SK-N-MC (cell line): ENCODE data around the gene KCNK7.

Source experiments
- DNase-seq: peaks from one replicate; pipeline ENCODE4 v3.0.0-alpha.2; 2011; ENCODE audit warnings: low read depth, low spot score
- H3K27ac ChIP-seq: fragments of 200-600 bp; sonication (generic); 2 replicates; pipeline ENCODE4 v1.5.1; 2016; ENCODE audit warnings: mixed run types
- H3K36me3 ChIP-seq: fragments of 200-600 bp; sonication (generic); 2 replicates; pipeline ENCODE4 v1.6.1; 2017; ENCODE audit warnings: antibody characterized with exemption, low read length, mixed read lengths; ENCODE audit not compliant: insufficient read depth
- H3K4me3 ChIP-seq: fragments of 200-600 bp; sonication (generic); 2 replicates; pipeline ENCODE4 v1.5.1; 2016
- H3K9ac ChIP-seq: fragments of 200-600 bp; sonication (generic); 2 replicates; pipeline ENCODE4 v1.8.0; 2017; ENCODE audit warnings: mixed run types, mixed read lengths; ENCODE audit not compliant: insufficient read length
- H3K9me3 ChIP-seq: fragments of 200-600 bp; sonication (generic); 2 replicates; pipeline ENCODE4 v1.6.1; 2017; ENCODE audit warnings: low read depth, mild to moderate bottlenecking, antibody characterized with exemption, low read length, moderate library complexity, mixed read lengths
- EZH2 ChIP-seq: fragments of 200-600 bp; sonication (generic); IDR thresholded peaks from one replicate; pipeline ENCODE4 v1.6.1; 2017; ENCODE audit warnings: antibody characterized with exemption
- FOXP2 ChIP-seq: optimal IDR thresholded peaks from 2 replicates; pipeline ENCODE3; 2011; ENCODE audit warnings: mild to moderate bottlenecking, moderate library complexity; ENCODE audit not compliant: insufficient read depth; ENCODE audit errors: extremely low read length, control extremely low read depth
- POLR2AphosphoS5 ChIP-seq: IDR thresholded peaks from 2 replicates; pipeline ENCODE4 v1.6.1; 2012; ENCODE audit warnings: mild to moderate bottlenecking, low read depth, low read length, borderline replicate concordance

Gene KCNK7

DNA sequence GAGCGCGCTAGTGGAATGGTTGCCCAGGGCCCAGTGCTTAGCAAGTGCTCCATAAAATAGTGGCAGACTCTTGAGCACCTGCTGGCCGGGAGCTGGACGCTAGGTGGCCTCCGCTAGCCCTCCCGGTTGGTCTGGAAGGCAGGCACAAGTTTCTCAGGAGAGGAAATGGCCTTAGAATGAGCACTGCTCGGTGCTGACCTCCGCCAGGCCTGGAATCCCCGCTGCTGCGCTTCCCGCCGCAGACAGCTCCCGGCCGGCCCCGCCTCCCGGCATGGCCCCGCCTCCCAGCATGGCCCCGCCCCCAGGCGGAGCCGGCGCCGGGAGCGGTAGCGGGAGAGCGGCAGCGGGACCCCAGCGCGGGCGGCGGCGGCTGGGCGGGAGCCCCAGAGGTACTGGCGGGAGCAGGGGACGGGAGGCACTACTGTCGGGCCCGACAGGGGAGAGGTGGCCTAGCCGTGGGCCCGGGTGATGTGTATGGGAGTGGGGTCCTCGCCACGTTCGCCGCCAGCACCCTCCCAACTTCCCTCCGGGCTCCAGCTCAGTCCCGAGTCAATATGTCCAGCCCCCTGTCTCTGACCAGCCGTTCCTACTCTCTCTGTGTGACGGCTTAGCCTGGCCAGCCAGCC, 42.3 kb upstream of the KCNK7 start, which contains the start of gene SIPA1:
Gene SIPA1 (plus strand): TSS at position 308 of the 626 bp plus-strand sequence. CDS start 2,821 bp downstream, outside the sequence.
- Histone ChIP-seq H3K36me3 (peaks cover 8% of the 10 kb centered on the region; the same call in 1 of the 2 replicates), H3K27ac (peak within 1 kb of the TSS; percentile 64; the same call in 1 of the 2 replicates), H3K9ac (peak within 1 kb of the TSS; percentile 75), H3K4me3 (peak within 1 kb of the TSS; percentile 95), H3K9me3 (no peaks in the 10 kb centered on the region)
- TF ChIP-seq FOXP2 (no peak), POLR2AphosphoS5 (no peak; the same call in 1 of the 2 replicates), EZH2 (no peak)
- DNase-seq: no peak

DNA sequence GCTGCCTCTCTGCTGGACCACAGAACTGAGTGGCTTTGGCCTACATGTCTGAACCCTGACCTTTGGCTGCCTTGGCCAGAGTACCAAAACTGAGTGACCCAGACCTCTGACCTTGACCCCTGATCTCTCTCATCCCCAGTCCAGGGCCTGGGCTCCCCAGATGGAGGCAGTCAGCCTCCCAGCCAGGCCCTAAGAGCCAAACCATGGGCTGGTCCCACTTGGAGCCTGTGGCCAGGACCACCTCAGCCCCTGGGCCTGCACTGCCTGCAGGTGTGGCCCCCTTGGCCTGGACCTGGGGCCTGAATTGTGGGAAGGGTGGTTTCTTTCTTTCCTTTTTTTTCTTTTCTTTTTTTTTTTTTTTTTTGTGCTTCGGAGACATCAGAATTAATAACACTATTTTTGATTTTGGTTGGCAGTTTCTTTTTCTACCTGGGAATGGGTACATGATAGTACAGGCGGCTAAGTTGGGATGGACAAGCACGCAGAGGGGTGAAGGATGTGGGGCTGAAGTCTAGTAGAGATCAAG, 41.5 kb upstream of the KCNK7 start:
- Histone ChIP-seq H3K9me3 (no peaks in the 10 kb centered on the region), H3K9ac (no peak overlapping the region), H3K27ac (no peak overlapping the region), H3K4me3 (no peak overlapping the region), H3K36me3 (peaks cover 8% of the 10 kb centered on the region; the same call in 1 of the 2 replicates)
- no peak for DNase-seq
- no peak for TF ChIP-seq EZH2
- TF ChIP-seq POLR2AphosphoS5: no peak
- no peak for TF ChIP-seq FOXP2

DNA sequence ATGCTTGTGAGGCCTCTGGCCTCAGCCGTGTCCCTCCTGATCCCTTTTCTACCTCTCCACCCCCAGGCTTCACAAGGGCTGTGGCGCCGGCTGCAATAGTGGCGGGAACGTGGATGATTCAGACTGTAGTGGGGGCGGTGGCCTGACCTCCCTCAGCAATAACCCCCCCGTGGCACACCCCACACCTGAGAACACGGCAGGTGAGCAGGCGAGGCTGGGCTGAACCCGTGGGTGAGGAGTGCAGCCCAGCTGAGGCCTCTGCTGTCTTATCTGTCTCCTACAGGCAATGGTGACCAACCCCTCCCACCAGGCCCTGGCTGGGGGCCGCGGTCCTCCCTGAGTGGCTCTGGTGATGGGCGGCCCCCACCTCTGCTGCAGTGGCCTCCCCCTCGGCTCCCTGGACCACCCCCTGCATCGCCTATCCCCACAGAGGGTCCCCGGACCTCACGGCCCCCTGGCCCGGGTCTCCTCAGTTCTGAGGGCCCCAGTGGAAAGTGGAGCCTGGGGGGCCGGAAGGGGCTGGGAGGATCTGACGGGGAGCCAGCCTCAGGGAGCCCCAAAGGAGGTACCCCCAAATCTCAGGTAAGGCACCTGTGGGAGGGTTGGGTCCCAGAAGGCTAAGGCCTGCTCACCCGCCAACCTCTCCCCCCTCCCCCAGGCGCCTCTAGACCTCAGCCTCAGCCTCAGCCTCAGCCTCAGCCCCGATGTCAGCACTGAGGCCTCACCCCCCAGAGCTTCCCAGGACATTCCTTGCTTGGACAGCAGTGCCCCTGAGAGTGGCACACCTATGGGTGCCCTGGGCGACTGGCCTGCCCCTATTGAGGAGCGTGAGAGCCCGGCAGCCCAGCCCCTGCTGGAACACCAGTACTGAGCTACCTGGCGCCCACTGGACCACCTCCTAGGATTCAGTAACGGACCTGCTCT, 40.8 kb upstream of the KCNK7 start:
- Histone ChIP-seq H3K4me3 (no peak overlapping the region), H3K36me3 (peaks cover 8% of the 10 kb centered on the region; the same call in 1 of the 2 replicates), H3K9me3 (no peaks in the 10 kb centered on the region), H3K9ac (no peak overlapping the region), H3K27ac (no peak overlapping the region)
- DNase-seq: no peak
- TF ChIP-seq EZH2 (no peak), FOXP2 (no peak), POLR2AphosphoS5 (no peak)

DNA sequence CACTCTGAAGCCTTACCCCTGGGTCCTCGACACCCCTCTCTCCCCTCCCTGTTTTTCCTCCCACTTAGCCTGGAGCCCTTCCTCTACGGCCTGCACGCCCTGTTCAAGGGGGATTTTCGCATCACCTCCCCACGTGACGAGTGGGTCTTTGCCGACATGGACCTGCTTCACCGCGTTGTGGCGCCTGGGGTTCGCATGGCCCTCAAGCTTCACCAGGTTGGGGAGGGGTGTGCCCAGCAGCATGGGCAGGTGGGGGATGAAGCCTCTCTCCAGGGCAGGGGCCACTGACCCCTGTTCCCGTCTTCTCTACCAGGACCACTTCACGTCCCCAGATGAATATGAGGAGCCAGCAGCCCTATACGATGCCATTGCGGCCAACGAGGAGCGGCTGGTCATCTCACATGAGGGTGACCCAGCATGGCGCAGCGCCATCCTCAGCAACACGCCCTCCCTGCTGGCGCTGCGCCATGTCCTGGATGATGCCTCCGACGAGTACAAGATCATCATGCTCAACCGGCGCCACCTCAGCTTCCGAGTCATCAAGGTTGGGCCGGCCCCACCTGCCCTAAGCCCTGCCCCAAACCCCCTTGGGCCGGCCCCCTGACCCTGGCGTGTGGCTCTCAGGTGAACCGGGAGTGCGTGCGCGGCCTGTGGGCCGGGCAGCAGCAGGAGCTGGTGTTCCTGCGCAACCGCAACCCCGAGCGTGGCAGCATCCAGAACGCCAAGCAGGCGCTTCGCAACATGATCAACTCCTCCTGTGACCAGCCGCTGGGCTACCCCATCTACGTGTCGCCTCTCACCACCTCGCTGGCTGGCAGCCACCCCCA, 39.5 kb upstream of the KCNK7 start:
- H3K27ac ChIP-seq: no peak overlapping the region
- no peak for DNase-seq
- TF ChIP-seq EZH2 (no peak), FOXP2 (no peak), POLR2AphosphoS5 (no peak)
- no peak overlapping the region for H3K9ac ChIP-seq
- no peaks in the 10 kb centered on the region for H3K9me3 ChIP-seq
- no peak overlapping the region for H3K4me3 ChIP-seq
- H3K36me3 ChIP-seq: peaks cover 12% of the 10 kb centered on the region; the same call in 1 of the 2 replicates

DNA sequence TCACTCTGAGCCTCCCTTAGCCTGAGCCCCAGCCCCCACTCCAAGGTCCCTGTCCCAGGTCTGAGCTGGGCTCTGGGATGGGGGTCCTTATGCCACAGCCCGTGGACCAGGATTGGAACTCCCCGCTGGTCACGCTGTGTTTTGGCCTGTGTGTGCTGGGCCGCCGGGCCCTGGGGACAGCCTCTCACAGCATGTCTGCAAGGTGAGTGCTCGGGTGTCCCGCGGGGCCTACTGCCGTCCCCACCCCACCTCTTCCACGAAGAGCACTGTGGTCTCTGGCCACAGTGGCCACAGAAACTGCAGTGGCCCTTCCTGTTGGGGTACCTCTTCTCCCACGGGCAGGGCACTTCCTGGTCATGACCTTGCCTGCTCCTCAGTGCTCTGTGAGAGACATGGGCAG, 38.8 kb upstream of the KCNK7 start:
- TF ChIP-seq POLR2AphosphoS5 (no peak), FOXP2 (no peak), EZH2 (no peak)
- no peak overlapping the region for H3K4me3 ChIP-seq

DNA sequence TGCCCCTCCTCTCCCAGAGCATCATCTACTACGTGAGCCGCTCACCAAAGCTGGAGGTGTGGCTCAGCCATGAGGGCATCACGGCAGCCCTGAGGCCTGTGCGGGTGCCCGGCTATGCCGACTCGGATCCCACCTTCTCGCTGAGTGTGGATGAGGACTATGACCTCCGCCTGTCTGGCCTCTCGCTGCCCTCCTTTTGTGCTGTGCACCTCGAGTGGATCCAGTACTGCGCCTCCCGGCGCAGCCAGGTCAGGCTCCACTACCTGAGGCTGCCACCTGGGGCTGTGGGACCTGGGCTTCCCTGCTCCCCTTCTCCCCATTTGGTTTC, 38.5 kb upstream of the KCNK7 start:
- TF ChIP-seq POLR2AphosphoS5: no peak
- no peak for TF ChIP-seq EZH2
- no peak for TF ChIP-seq FOXP2
- Histone ChIP-seq H3K9ac (no peak overlapping the region), H3K4me3 (no peak overlapping the region), H3K27ac (no peak overlapping the region), H3K36me3 (peaks cover 23% of the 10 kb centered on the region; the same call in 1 of the 2 replicates), H3K9me3 (no peaks in the 10 kb centered on the region)
- no peak for DNase-seq

More for the DNA sequence above, 38.8 kb upstream of the KCNK7 start:
- no peak for DNase-seq
- Histone ChIP-seq H3K9ac (no peak overlapping the region), H3K36me3 (peaks cover 19% of the 10 kb centered on the region; the same call in 1 of the 2 replicates), H3K27ac (no peak overlapping the region), H3K9me3 (no peaks in the 10 kb centered on the region)

DNA sequence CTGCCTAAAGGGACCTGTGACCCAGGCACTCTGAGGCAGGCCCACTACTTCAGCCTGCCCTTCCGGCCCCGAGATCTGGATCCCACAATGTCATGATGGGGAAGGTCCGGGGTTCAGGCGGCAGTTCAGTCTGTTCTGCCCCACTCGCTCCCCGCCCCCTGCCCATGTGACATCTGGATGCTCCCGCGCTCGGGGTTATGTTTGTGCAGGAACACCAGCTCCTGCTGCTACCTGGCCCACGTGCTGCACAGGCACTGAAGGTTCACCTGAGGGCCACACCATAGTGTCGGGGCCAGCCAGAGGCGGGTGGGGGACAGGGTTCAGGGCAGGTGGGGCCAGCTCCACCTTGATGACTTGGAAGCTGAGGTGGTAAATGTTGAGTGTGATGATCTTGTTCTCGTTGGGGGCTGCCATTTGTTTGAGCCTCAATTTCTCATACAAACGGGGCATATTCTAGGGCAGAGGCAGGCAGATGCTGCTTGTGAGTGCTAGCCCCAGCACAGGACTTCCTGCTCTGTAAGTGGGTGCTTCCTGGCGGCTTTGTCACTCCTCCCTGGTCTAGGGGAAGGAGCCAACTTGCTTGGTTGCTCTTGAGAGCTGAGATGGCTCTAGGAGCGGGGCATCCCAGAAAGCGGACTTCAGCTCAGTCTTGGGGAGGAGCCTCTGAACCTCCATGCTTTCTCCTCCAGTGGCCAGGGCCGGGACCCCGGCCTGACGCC, 37.9 kb upstream of the KCNK7 start:
- no peak overlapping the region for H3K9ac ChIP-seq
- no peak overlapping the region for H3K27ac ChIP-seq
- TF ChIP-seq FOXP2 (no peak), POLR2AphosphoS5 (no peak), EZH2 (no peak)
- no peak for DNase-seq
- H3K9me3 ChIP-seq: no peaks in the 10 kb centered on the region
- H3K4me3 ChIP-seq: no peak overlapping the region
- H3K36me3 ChIP-seq: peaks cover 28% of the 10 kb centered on the region; the same call in 1 of the 2 replicates
